ENCODE data around the gene AREG.

The AREG gene

DNA sequence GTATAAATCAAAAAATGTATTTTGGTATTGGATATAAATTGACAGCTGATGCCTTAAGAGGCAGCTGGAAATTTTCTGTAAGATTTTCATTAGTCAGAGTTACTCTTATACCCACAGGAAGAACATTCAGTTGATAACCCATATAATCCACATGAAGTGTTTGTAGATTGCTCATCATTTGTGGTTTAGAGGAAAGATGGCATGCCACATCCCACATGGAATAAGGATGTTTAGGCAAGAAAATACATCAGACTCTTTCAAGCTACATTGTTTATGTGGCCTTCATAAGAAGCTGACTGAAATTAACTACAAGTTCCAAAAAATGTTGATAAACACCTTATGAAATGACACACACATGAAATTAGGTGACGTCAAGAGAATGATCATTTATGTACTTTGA is 56.6 kb downstream of the AREG start:
- peak; percentile 10 for DNase-seq (ENCODE audit: insufficient read length, low spot score)
- FAIRE-seq = no peak

DNA sequence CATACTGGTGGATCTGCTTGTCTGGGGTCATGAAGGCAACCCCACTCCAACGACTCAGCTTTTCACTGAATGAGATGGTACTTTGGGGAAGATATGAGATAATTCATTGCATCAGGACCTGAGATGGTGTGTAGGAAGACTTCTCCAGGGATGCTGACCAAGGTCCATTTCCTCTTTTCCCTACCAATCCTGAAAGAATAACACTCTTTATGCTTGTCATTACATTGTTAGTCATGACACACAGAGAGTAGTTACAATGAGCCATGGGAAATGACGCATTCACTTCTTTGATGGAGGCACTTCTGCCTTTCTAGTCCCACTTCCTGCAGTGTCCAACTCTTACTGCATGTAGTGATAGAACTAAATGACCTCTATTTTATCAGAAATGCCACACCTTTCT is 58.6 kb downstream of the AREG start:
- DNase-seq (ENCODE audit: insufficient read length, low spot score) = no peak
- no peak for FAIRE-seq

- FAIRE-seq (no peak), DNase-seq (ENCODE audit: insufficient read length, low spot score) (no peak)
Measured at GRCh38 chr4:74504212-74504611, 59.3 kb downstream of the AREG start.
